G401.6 (cell line): Measurements from ENCODE around the gene SPRYD7.
"Not testable (repeated sequence)": the region's sequence is repeated elsewhere in the genome, so short reads cannot be mapped to it uniquely, and the experiment has no call there.

Source experiments
- FAIRE-seq: peaks from 2 replicates; lab custom pipeline; 2012; peaks lifted over from hg19 to GRCh38; lab: Jason Lieb, UNC

Gene SPRYD7

GRCh38 chr13:49932868-49933267 lies 3.3 kb downstream of the SPRYD7 start:
- FAIRE-seq = no peak

- FAIRE-seq = no peak
Observed at GRCh38 chr13:49932066-49932465, 4.1 kb downstream of the SPRYD7 start.

GRCh38 chr13:49927755-49928154 lies 8.4 kb downstream of the SPRYD7 start:
- no peak for FAIRE-seq

GRCh38 chr13:49925881-49926418 lies 10.2 kb downstream of the SPRYD7 start:
- FAIRE-seq = no peak

GRCh38 chr13:49922301-49922700 lies 13.8 kb downstream of the SPRYD7 start:
- FAIRE-seq = no peak

GRCh38 chr13:49920969-49921368 lies 15.2 kb downstream of the SPRYD7 start:
- FAIRE-seq = not testable (repeated sequence)

- FAIRE-seq = not testable (repeated sequence)
Observed at GRCh38 chr13:49918106-49918505, 18.0 kb downstream of the SPRYD7 start.

- FAIRE-seq = no peak
Observed at GRCh38 chr13:49914947-49915346, 21.2 kb downstream of the SPRYD7 start.

- FAIRE-seq = no peak
Observed at GRCh38 chr13:49908637-49909036, 27.5 kb downstream of the SPRYD7 start.

GRCh38 chr13:49904729-49905456 lies 31.2 kb downstream of the SPRYD7 start:
- FAIRE-seq = no peak

- FAIRE-seq = no peak
Observed at GRCh38 chr13:49898792-49899191, 37.3 kb downstream of the SPRYD7 start.

GRCh38 chr13:49897713-49898112 lies 38.4 kb downstream of the SPRYD7 start:
- FAIRE-seq = no peak

- no peak for FAIRE-seq
Observed at GRCh38 chr13:49895826-49896225, 40.3 kb downstream of the SPRYD7 start.

GRCh38 chr13:49893591-49893990 lies 42.5 kb downstream of the SPRYD7 start:
- FAIRE-seq = no peak

GRCh38 chr13:49890376-49890775 lies 45.8 kb downstream of the SPRYD7 start:
- no peak for FAIRE-seq

- FAIRE-seq = no peak
Observed at GRCh38 chr13:49878682-49879081, 57.5 kb downstream of the SPRYD7 start.

GRCh38 chr13:49877629-49878218 lies 58.4 kb downstream of the SPRYD7 start:
- peak; percentile 89 for FAIRE-seq

- no peak for FAIRE-seq
Observed at GRCh38 chr13:49874430-49874829, 61.7 kb downstream of the SPRYD7 start.

GRCh38 chr13:49869519-49869918 lies 66.6 kb downstream of the SPRYD7 start:
- FAIRE-seq = no peak

GRCh38 chr13:49867834-49868233 lies 68.3 kb downstream of the SPRYD7 start:
- no peak for FAIRE-seq

- no peak for FAIRE-seq
Observed at GRCh38 chr13:49865218-49865617, 70.9 kb downstream of the SPRYD7 start.

- FAIRE-seq = no peak
Observed at GRCh38 chr13:49864509-49864908, 71.6 kb downstream of the SPRYD7 start.
